NCI-H2029 (cell line): ENCODE measurements around the gene MS4A4A.
A peak's percentile ranks its signal among the peaks of the same experiment; 100 is the strongest.
"Not testable (repeated sequence)": the region's sequence is repeated elsewhere in the genome, so short reads cannot be mapped to it uniquely, and the experiment has no call there.

Source experiments
- DNase-seq: peaks from one replicate; lab custom pipeline; 2025; lab: John Stamatoyannopoulos, UW

The MS4A4A gene

GRCh38 chr11:60280412-60280811, at the start of gene MS4A4A:
Gene MS4A4A (plus strand): TSS chr11:60280666. CDS start chr11:60280676, 10 bp downstream.
- no peak for DNase-seq

- DNase-seq, result no peak
Measured at GRCh38 chr11:60230681-60231080, 49.8 kb upstream of the MS4A4A start.

- no peak for DNase-seq
Measured at GRCh38 chr11:60235321-60235720, 45.1 kb upstream of the MS4A4A start.

- DNase-seq, result no peak
Measured at GRCh38 chr11:60240662-60241061, 39.8 kb upstream of the MS4A4A start.

GRCh38 chr11:60241786-60242185, 38.7 kb upstream of the MS4A4A start:
- DNase-seq, result no peak

- no peak for DNase-seq
Measured at GRCh38 chr11:60242740-60243239, 37.7 kb upstream of the MS4A4A start, which contains the start of gene MS4A4E. Gene MS4A4E (minus strand): TSS chr11:60243137. CDS start chr11:60230055, 13,082 bp downstream.

- peak; percentile 33 for DNase-seq
Measured at GRCh38 chr11:60251485-60252212, 28.8 kb upstream of the MS4A4A start.

GRCh38 chr11:60252213-60253108, 28.0 kb upstream of the MS4A4A start:
- no peak for DNase-seq

GRCh38 chr11:60257956-60258722, 22.3 kb upstream of the MS4A4A start:
- no peak for DNase-seq

- no peak for DNase-seq
Measured at GRCh38 chr11:60261014-60261413, 19.5 kb upstream of the MS4A4A start.

- no peak for DNase-seq
Measured at GRCh38 chr11:60263402-60263801, 17.1 kb upstream of the MS4A4A start.

GRCh38 chr11:60264644-60265043, 15.8 kb upstream of the MS4A4A start:
- no peak for DNase-seq

GRCh38 chr11:60265373-60266214, 14.9 kb upstream of the MS4A4A start:
- DNase-seq, result peak; percentile 27

- no peak for DNase-seq
Measured at GRCh38 chr11:60274416-60274815, 6.0 kb upstream of the MS4A4A start.

- DNase-seq, result no peak
Measured at GRCh38 chr11:60281485-60281884, 1.0 kb downstream of the MS4A4A start.

GRCh38 chr11:60282286-60282685, 1.8 kb downstream of the MS4A4A start:
- no peak for DNase-seq

GRCh38 chr11:60285411-60286126, 5.1 kb downstream of the MS4A4A start:
- not testable (repeated sequence) for DNase-seq

- no peak for DNase-seq
Measured at GRCh38 chr11:60288531-60288930, 8.1 kb downstream of the MS4A4A start.

GRCh38 chr11:60292145-60292544, 11.7 kb downstream of the MS4A4A start:
- no peak for DNase-seq

- DNase-seq, result no peak
Measured at GRCh38 chr11:60301178-60301577, 20.7 kb downstream of the MS4A4A start.
